HepG2 (cell line): Measurements from ENCODE around the gene ADORA3. TPM values are rescaled to one million over a fixed set of nuclear protein-coding genes. Genes with fewer than 3 reads are reported as not detected.

ENCODE experiments used
- ATAC-seq: fragments of 200-7000 bp; cut with Tn5 transposase; 3 replicates; pipeline ENCODE4 v1.9.1; 2020; ENCODE audit warnings: mild to moderate bottlenecking, moderate library complexity
- BruUV-seq: library from RNA; stranded (reverse); fragments of 400-500 nt; replicated peaks from 2 replicates; lab custom pipeline; 2021; lab: Mats Ljungman, UMichigan
- CTCF ChIA-PET: fragments of 300-600 bp; formaldehyde crosslinking; extraction: SDS; loops from one replicate; lab custom pipeline; 2021; ENCODE audit warnings: low total read pairs, inconsistent platforms, low intra/inter-chr PET ratio; lab: Yijun Ruan, JAX
- POLR2A ChIA-PET: fragments of 350-600 bp; sonication (Branson Sonifier 250); formaldehyde crosslinking; loops from one replicate; lab custom pipeline; 2020; ENCODE audit warnings: antibody characterized with exemption, inconsistent platforms; lab: Yijun Ruan, JAX
- DNase-seq: peaks from one replicate; pipeline ENCODE4 v3.0.0-alpha.2; 2015; ENCODE audit warnings: low spot score
- FAIRE-seq: peaks from 3 replicates; lab custom pipeline; 2011; peaks lifted over from hg19 to GRCh38; lab: Jason Lieb, UNC
- H2AFZ ChIP-seq: one replicate; pipeline ENCODE4 v1.6.1; 2011; ENCODE audit warnings: low read length, inconsistent platforms
- H3K27ac ChIP-seq: fragments of 300-600 bp; 3 replicates; pipeline ENCODE4 v1.8.0; 2011; ENCODE audit warnings: mixed run types, mild to moderate bottlenecking, mixed read lengths, low read length, inconsistent platforms; ENCODE audit not compliant: insufficient read depth; ENCODE audit errors: extremely low read length
- H3K27me3 ChIP-seq, 2 experiments: fragments of 200-600 bp in 1 of 2; 2 replicates in 1 of 2; 3 replicates in 1 of 2; pipeline versions ENCODE4 v1.6.0 to v1.8.0; 2011; ENCODE audit warnings: low read length in 2 of 2, mild to moderate bottlenecking in 2 of 2, moderate library complexity in 2 of 2, inconsistent platforms in 1 of 2; ENCODE audit not compliant: insufficient read depth in 2 of 2, control insufficient read depth in 1 of 2
- H3K36me3 ChIP-seq, 2 experiments: fragments of 200-600 bp in 1 of 2; replicated peaks in 1 of 2; 2 replicates in 1 of 2; 3 replicates in 1 of 2; pipeline versions ENCODE4 v1.5.1 to v1.8.0; 2011; ENCODE audit warnings: low read length in 2 of 2, inconsistent platforms in 1 of 2; ENCODE audit not compliant: insufficient read depth in 2 of 2, control insufficient read depth in 1 of 2
- H3K4me1 ChIP-seq: 2 replicates; pipeline ENCODE4 v1.5.1; 2012; ENCODE audit warnings: low read length, inconsistent platforms; ENCODE audit not compliant: insufficient read depth
- H3K4me2 ChIP-seq: 2 replicates; pipeline ENCODE4 v1.6.0; 2011; ENCODE audit warnings: low read depth, low read length, inconsistent platforms
- H3K4me3 ChIP-seq, 3 experiments: fragments of 200-600 bp in 1 of 3; sonication (generic), shearing (Covaris generic) in 1 of 3; replicated peaks in 1 of 3; 2 replicates each; pipeline ENCODE4 v1.5.1; 2011 to 2016; ENCODE audit warnings: low read length in 3 of 3, inconsistent platforms in 2 of 3, low read depth in 2 of 3, mild to moderate bottlenecking in 2 of 3, control low read depth in 1 of 3, mixed read lengths in 1 of 3; ENCODE audit not compliant: insufficient read depth in 1 of 3
- H3K79me2 ChIP-seq: one replicate; pipeline ENCODE4 v1.6.1; 2011; ENCODE audit warnings: low read length, inconsistent platforms; ENCODE audit not compliant: insufficient read depth
- H3K9ac ChIP-seq: 2 replicates; pipeline ENCODE4 v1.6.0; 2011; ENCODE audit warnings: mild to moderate bottlenecking, low read depth, low read length, inconsistent platforms; ENCODE audit not compliant: insufficient read depth
- H3K9me3 ChIP-seq: 2 replicates; pipeline ENCODE4 v1.5.1; 2012; ENCODE audit warnings: mild to moderate bottlenecking, low read length
- H4K20me1 ChIP-seq: 2 replicates; pipeline ENCODE4 v1.6.0; 2011; ENCODE audit warnings: inconsistent platforms, mild to moderate bottlenecking, low read length, moderate library complexity; ENCODE audit not compliant: insufficient read depth
- DMAP1 ChIP-seq: IDR thresholded peaks from 2 replicates; pipeline ENCODE4 v1.6.1; 2016
- EEA1 ChIP-seq: sonication (generic); formaldehyde crosslinking; IDR thresholded peaks from 2 replicates; pipeline ENCODE4 v1.5.1; 2020; ENCODE audit warnings: mild to moderate bottlenecking, missing genetic modification reagents, borderline replicate concordance
- NFIB ChIP-seq: sonication (generic); formaldehyde crosslinking; IDR thresholded peaks from 2 replicates; pipeline ENCODE4 v1.9.0; 2021; ENCODE audit warnings: missing genetic modification reagents, mild to moderate bottlenecking, borderline replicate concordance
- RFXAP ChIP-seq: sonication (generic); formaldehyde crosslinking; IDR thresholded peaks from 2 replicates; pipeline ENCODE4 v1.4.0; 2020; ENCODE audit warnings: missing genetic modification reagents, borderline replicate concordance
- ZNF431 ChIP-seq: sonication (generic); formaldehyde crosslinking; IDR thresholded peaks from 2 replicates; pipeline ENCODE4 v1.9.0; 2022; ENCODE audit warnings: missing genetic modification reagents, low read depth, mild to moderate bottlenecking, borderline replicate concordance
- ZNF775 ChIP-seq: sonication (generic); formaldehyde crosslinking; IDR thresholded peaks from 2 replicates; pipeline ENCODE4 v1.4.0; 2020; ENCODE audit warnings: missing genetic modification reagents, mild to moderate bottlenecking, moderate library complexity, borderline replicate concordance
- WGBS: methylation state at CpG from one replicate; pipeline ENCODE4 v1.1.6; 2017; ENCODE audit warnings: low lambda C conversion rate; 5-methylcytosine and 5-hydroxymethylcytosine counted together
- in situ Hi-C: cut with HindIII; loops from 2 replicates; pipeline ENCODE4 v1.10.0; 2017; ENCODE audit warnings: low pct_unique_long_range_greater_than_20kb; ENCODE audit not compliant: extremely low pct_ligation_motif_present
- intact Hi-C: fragments of 100-400 bp; cut with micrococcal nuclease; formaldehyde crosslinking; loops from one replicate; pipeline ENCODE4 v1.10.0; 2022; ENCODE audit not compliant: unreplicated experiment
- polyA plus RNA-seq, 8 experiments: library from polyadenylated mRNA; depleted of rRNA in 3 of 8; stranded (reverse) in 7 of 8; unstranded in 1 of 8; fragments of >200 nt; fragmentation: Illumina TruSeq in 4 of 8; extraction: Trizol in 4 of 8; gene quantifications; 2 replicates each; pipeline versions ENCODE4 v1.2.1 to v1.2.3, GENCODE V29; 2011 to 2016; ENCODE audit warnings: low read depth in 4 of 8, missing spikeins in 1 of 8, mixed read lengths in 1 of 8; ENCODE audit not compliant: insufficient read depth in 1 of 8
- total RNA-seq, 5 experiments: library from RNA; depleted of rRNA; stranded (reverse); fragments of >200 nt; fragmentation: Illumina TruSeq; extraction: Trizol; gene quantifications; 2 replicates each; pipeline ENCODE4 v1.2.3, GENCODE V29; 2016; ENCODE audit warnings: low read depth in 1 of 5
- TF ChIP-seq, protein P1 (sequence below): sonication (generic); formaldehyde crosslinking; IDR thresholded peaks from 2 replicates; pipeline ENCODE4 v1.4.0; 2020; ENCODE audit warnings: missing genetic modification reagents
- TF ChIP-seq, protein P2 (sequence below): sonication (generic); formaldehyde crosslinking; IDR thresholded peaks from 2 replicates; pipeline ENCODE4 v1.5.1; 2020; ENCODE audit warnings: missing genetic modification reagents, mild to moderate bottlenecking, borderline replicate concordance
- TF ChIP-seq, protein P3 (sequence below): sonication (generic); formaldehyde crosslinking; IDR thresholded peaks from 2 replicates; pipeline ENCODE4 v1.4.0; 2020; ENCODE audit warnings: mild to moderate bottlenecking, missing genetic modification reagents

ADORA3 gene
- total and polyA plus RNA-seq, 2 of the 13 experiments (the other 11 are each of a cell fraction or from before 2014, with no cell fraction given) = not detected

- intact Hi-C loops = no loop called here
- 65% methylated on average over 6 of the region's 6 CpGs for WGBS
- CTCF ChIA-PET = no interaction called here
- TF ChIP-seq EEA1 (CRISPR knock-in tag) (no peak), DMAP1 (CRISPR knock-in tag) (no peak), ZNF431 (CRISPR knock-in tag) (no peak), NFIB (CRISPR knock-in tag) (no peak), ZNF775 (CRISPR knock-in tag) (no peak), RFXAP (CRISPR knock-in tag) (no peak)
- TF ChIP-seq, protein P1, sequence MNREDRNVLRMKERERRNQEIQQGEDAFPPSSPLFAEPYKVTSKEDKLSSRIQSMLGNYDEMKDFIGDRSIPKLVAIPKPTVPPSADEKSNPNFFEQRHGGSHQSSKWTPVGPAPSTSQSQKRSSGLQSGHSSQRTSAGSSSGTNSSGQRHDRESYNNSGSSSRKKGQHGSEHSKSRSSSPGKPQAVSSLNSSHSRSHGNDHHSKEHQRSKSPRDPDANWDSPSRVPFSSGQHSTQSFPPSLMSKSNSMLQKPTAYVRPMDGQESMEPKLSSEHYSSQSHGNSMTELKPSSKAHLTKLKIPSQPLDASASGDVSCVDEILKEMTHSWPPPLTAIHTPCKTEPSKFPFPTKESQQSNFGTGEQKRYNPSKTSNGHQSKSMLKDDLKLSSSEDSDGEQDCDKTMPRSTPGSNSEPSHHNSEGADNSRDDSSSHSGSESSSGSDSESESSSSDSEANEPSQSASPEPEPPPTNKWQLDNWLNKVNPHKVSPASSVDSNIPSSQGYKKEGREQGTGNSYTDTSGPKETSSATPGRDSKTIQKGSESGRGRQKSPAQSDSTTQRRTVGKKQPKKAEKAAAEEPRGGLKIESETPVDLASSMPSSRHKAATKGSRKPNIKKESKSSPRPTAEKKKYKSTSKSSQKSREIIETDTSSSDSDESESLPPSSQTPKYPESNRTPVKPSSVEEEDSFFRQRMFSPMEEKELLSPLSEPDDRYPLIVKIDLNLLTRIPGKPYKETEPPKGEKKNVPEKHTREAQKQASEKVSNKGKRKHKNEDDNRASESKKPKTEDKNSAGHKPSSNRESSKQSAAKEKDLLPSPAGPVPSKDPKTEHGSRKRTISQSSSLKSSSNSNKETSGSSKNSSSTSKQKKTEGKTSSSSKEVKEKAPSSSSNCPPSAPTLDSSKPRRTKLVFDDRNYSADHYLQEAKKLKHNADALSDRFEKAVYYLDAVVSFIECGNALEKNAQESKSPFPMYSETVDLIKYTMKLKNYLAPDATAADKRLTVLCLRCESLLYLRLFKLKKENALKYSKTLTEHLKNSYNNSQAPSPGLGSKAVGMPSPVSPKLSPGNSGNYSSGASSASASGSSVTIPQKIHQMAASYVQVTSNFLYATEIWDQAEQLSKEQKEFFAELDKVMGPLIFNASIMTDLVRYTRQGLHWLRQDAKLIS (CRISPR knock-in tag) = no peak
- TF ChIP-seq, protein P2, sequence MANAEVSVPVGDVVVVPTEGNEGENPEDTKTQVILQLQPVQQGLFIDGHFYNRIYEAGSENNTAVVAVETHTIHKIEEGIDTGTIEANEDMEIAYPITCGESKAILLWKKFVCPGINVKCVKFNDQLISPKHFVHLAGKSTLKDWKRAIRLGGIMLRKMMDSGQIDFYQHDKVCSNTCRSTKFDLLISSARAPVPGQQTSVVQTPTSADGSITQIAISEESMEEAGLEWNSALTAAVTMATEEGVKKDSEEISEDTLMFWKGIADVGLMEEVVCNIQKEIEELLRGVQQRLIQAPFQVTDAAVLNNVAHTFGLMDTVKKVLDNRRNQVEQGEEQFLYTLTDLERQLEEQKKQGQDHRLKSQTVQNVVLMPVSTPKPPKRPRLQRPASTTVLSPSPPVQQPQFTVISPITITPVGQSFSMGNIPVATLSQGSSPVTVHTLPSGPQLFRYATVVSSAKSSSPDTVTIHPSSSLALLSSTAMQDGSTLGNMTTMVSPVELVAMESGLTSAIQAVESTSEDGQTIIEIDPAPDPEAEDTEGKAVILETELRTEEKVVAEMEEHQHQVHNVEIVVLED = no peak
- TF ChIP-seq, protein P3, sequence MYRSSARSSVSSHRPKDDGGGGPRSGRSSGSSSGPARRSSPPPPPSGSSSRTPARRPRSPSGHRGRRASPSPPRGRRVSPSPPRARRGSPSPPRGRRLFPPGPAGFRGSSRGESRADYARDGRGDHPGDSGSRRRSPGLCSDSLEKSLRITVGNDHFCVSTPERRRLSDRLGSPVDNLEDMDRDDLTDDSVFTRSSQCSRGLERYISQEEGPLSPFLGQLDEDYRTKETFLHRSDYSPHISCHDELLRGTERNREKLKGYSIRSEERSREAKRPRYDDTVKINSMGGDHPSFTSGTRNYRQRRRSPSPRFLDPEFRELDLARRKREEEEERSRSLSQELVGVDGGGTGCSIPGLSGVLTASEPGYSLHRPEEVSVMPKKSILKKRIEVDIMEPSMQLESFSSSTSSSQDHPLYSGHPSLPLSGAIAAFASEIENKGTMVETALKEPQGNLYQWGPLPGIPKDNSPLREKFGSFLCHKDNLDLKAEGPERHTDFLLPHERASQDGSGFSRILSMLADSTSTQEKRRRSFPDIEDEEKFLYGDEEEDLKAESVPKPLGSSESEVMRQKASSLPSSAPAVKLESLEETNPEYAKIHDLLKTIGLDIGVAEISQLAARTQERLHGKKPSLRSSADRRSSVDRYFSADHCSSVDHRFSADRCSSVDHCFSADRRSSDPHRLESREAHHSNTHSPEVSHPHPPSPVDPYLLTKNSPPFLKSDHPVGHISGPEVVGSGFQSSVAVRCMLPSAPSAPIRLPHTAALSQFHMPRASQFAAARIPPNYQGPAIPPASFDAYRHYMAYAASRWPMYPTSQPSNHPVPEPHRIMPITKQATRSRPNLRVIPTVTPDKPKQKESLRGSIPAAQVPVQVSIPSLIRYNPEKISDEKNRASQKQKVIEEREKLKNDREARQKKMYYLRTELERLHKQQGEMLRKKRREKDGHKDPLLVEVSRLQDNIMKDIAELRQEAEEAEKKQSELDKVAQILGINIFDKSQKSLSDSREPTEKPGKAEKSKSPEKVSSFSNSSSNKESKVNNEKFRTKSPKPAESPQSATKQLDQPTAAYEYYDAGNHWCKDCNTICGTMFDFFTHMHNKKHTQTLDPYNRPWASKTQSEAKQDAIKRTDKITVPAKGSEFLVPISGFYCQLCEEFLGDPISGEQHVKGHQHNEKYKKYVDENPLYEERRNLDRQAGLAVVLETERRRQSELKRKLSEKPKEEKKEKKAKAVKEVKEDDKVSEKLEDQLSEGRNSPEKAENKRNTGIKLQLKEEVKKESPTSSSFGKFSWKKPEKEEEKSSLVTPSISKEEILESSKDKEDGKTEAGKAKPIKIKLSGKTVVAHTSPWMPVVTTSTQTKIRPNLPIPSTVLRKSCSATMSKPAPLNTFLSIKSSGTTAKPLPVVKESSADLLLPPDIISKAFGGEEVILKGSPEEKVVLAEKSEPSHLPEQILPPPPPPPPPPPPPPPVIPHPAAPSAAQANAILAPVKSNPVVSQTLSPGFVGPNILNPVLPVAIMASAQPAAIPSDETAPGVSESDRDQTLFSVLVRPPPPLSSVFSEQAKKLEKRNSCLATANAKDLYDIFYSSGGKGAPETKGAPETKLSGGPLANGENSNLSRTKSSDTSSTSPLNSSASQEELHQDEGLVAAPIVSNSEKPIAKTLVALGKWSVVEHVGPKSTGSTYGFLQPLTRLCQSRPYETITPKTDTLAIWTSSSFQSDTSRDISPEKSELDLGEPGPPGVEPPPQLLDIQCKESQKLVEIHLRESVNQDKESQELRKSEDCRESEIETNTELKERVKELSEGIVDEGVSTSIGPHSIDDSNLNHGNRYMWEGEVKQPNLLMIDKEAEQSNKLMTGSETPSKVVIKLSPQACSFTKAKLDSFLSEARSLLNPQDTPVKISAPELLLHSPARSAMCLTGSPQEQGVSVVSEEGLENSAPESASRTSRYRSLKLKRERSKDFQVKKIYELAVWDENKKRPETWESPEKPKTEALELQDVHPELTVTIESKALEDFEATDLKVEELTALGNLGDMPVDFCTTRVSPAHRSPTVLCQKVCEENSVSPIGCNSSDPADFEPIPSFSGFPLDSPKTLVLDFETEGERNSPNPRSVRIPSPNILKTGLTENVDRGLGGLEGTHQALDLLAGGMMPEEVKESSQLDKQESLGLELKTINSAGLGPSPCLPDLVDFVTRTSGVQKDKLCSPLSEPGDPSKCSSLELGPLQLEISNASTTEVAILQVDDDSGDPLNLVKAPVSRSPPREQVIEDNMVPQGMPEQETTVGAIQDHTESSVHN (CRISPR knock-in tag) = no peak
Measured at GRCh38 chr1:111487133-111487532, 16.3 kb downstream of the ADORA3 start.

More at GRCh38 chr1:111487133-111487532, 16.3 kb downstream of the ADORA3 start:
- in situ Hi-C loops = no loop called here
- no peak overlapping the region for H3K9ac ChIP-seq
- no peaks in the 10 kb centered on the region for H3K9me3 ChIP-seq
- no peak for FAIRE-seq
- ATAC-seq = no peak
- peaks cover 5 to 39% of the 10 kb centered on the region in 2 experiments; a peak in 3 of 5 replicates for H3K27me3 ChIP-seq
- DNase-seq = no peak
- no peak overlapping the region for H3K4me2 ChIP-seq
- peaks cover 9% of the 10 kb centered on the region; the same call in 1 of the 2 replicates for H3K4me1 ChIP-seq
- no peak overlapping the region for H3K27ac ChIP-seq
- H3K79me2 ChIP-seq = no peaks in the 10 kb centered on the region
- H4K20me1 ChIP-seq = no peaks in the 10 kb centered on the region
- H3K36me3 ChIP-seq = no peaks in the 10 kb centered on the region
- POLR2A ChIA-PET = no interaction called here
- no peak overlapping the region for H3K4me3 ChIP-seq
- BruUV-seq = no TSS peak
- H2AFZ ChIP-seq = no peak overlapping the region
